ENCODE measurements around the gene MTF2.

GRCh38 chr1:93078638-93078985, 471 bp upstream of the MTF2 start:
- TF ChIP-seq CTCF (optimal IDR thresholded peaks at IDR 0.05 in 1 of 3, IDR thresholded peaks at IDR 0.05 in 1 of 3, conservative IDR thresholded peaks at IDR 0.05 in 1 of 3; ENCODE audit: extremely low read depth in 1 of 3, insufficient read depth in 2 of 3, low read length in 3 of 3) = no peak
- TF ChIP-seq EZH2 (IDR thresholded peaks at IDR 0.05; ENCODE audit: low read length) = no peak

All from keratinocyte (primary cell).